Left lung (tissue), 10 donors: Measurements from ENCODE around the gene RHBDL1. TPM values are rescaled to one million over a fixed set of nuclear protein-coding genes. Genes with fewer than 3 reads are reported as not detected.

ENCODE experiments used
- ATAC-seq: fragments of 200-7000 bp; cut with Tn5 transposase; one replicate; pipeline ENCODE4 v1.9.1; 2020; ENCODE audit warnings: moderate library complexity
- DNase-seq, 4 donors: peaks; one replicate each; pipeline ENCODE4 v3.0.0-alpha.2; 2013 to 2020
- H3K27ac ChIP-seq, 2 donors: fragments of 200-600 bp; sonication (generic) in 1 of 2; one replicate each; pipeline versions ENCODE4 v1.5.0 to v1.8.0; 2020 to 2021
- H3K27me3 ChIP-seq, 2 donors: fragments of 200-600 bp; sonication (generic) in 1 of 2; one replicate each; pipeline versions ENCODE4 v1.5.0 to v1.8.0; 2020 to 2021
- H3K36me3 ChIP-seq, 2 donors: fragments of 200-600 bp; sonication (generic) in 1 of 2; one replicate each; pipeline versions ENCODE4 v1.5.0 to v1.8.0; 2020 to 2021
- H3K4me1 ChIP-seq, 2 donors: fragments of 200-600 bp; one replicate each; pipeline ENCODE4 v1.8.0; 2021
- H3K4me3 ChIP-seq, 2 donors: fragments of 200-600 bp; sonication (generic) in 1 of 2; one replicate each; pipeline versions ENCODE4 v1.5.0 to v1.8.0; 2020 to 2021; ENCODE audit warnings: mild to moderate bottlenecking in 1 of 2
- H3K9me3 ChIP-seq, 2 donors: fragments of 200-600 bp; sonication (generic) in 1 of 2; one replicate each; pipeline versions ENCODE4 v1.5.0 to v1.8.0; 2020 to 2021
- CTCF ChIP-seq, 2 donors: fragments of 200-600 bp; sonication (generic) in 1 of 2; IDR thresholded peaks; one replicate each; pipeline versions ENCODE4 v1.5.0 to v1.8.0; 2021; ENCODE audit warnings: antibody characterized with exemption in 2 of 2
- intact Hi-C, 2 donors: fragments of 100-400 bp; cut with DNase I; formaldehyde crosslinking; loops; one replicate each; pipeline versions ENCODE4 v1.11.2 to v1.14.2; 2022
- polyA plus RNA-seq, 6 donors: library from polyadenylated mRNA; unstranded; fragments of 120-200 nt; gene quantifications; one replicate each; pipeline ENCODE4 v1.2.1, GENCODE V29; 2013; ENCODE audit not compliant: insufficient read length in 6 of 6
- total RNA-seq, 2 donors: library from RNA; stranded (reverse); fragmentation: NEBNext Ultra II Directional; extraction: Animal tissue kit (Norgen Biotek cat#: 25700); gene quantifications; one replicate each; pipeline ENCODE4 v1.2.1, GENCODE V29; 2021
- donor health status: DM: no; HTN: yes; CAD: no.
- donor health status: DM: no; HTN: no; CAD: no.

RHBDL1 gene
- total and polyA plus RNA-seq, 8 donors = 0.45 to 4.3 (median 0.81) TPM

DNA sequence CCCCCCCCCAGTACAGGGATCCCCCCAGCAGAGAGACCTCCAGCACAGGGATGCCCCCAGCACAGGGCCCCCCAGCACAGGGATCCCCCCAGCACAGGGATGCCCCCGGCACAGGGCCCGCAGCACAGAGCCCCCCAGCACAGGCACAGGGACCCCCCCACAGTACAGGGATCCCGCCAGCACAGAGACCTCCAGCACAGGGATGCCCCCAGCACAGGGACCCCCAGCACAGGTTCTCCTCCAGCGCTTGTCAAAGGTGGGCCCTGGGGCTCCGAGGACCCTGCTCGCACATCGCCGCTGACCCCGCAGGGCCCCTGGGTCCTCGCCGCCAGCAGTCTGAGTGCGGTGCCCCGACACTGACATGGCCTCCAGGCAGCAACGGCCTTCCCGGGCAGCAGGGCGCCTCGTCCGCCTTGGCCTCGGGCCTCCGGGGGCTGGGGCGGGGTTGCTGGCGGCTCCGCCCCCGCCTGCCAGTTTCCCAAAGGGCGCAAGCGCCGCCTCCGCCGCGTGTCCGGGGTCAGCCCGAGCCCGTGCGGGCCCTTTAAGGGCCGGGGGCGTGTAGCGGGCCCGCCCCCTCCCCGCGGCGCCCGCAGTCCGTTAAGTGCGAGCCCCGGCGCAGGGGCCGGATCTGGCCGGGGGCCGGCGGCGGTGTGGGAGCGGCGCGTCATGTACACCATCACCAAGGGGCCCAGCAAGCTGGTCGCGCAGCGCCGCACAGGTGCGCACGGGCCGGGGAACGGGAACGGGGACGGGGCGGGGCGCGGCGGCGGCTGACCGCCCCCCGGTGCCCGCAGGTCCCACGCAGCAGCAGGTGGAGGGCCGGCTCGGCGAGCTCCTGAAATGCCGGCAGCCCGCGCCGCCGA lies 33.9 kb upstream of the RHBDL1 start, which contains the start of gene MCRIP2:
MCRIP2 (plus strand) TSS at position 503 of the 863 bp plus-strand sequence; CDS start at position 667, 164 bp downstream.
- intact Hi-C loops = no loop called here
- DNase-seq (peak; percentile 54 to 97 (median 82)), ATAC-seq (peak; percentile 77)
- peak within 1 kb of the TSS; percentile 71 to 72 for H3K4me3 ChIP-seq
- H3K4me1 ChIP-seq = peaks cover 12 to 48% of the 10 kb centered on the region in 2 donors
- H3K36me3 ChIP-seq = peaks cover 0 to 12% of the 10 kb centered on the region in 2 donors
- H3K9me3 ChIP-seq = no peaks in the 10 kb centered on the region
- H3K27me3 ChIP-seq = no peaks in the 10 kb centered on the region
- H3K27ac ChIP-seq = peak within 1 kb of the TSS; percentile 75 to 84
- TF ChIP-seq CTCF (IDR thresholded peaks at IDR 0.05) = no peak

DNA sequence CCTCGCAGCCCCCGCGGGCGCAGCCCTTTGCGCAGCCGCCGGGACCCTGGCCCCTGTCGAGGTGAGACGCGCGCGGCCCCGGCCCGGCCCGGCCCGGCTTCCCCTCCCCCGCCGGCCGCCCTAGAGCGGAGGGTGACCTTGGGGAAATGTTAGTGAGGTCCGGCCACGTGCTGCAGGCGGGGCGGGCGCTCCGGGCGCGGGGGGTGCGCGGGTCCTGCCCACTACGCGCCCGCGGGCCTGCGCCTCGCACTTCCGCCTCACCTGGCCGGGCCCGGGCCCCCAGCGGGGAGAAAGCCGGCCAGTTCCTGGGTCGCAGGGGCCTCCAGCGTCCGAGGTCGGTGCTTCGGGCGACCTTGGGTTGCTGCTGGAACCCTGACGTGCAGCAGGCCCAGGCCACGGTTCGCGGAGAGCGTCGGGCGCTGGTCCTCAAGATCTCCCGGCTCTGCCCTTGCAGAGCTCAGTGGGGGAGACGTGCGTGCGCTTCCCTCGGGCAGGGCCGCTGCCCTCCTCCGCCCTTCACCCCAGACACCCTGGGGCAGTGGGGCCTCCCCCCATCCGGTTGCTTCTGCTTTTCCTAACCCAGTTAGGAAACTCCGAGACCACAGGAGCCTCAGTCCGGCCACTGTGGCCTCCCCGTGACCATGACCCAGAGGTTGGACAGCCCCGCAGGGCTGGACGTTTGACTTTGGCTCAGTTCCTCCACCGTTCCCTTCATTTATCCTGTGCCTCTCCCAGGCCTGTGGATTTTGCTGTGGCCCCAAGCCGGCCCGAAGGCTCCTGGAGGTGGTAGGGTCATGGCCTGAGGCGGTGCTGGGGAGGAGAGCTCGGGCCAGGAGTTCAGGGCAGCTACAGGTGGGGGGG lies 33.1 kb upstream of the RHBDL1 start:
- Histone ChIP-seq H3K4me1 (peaks cover 12 to 54% of the 10 kb centered on the region in 2 donors), H3K4me3 (peak overlapping the region; percentile 71 to 72), H3K9me3 (no peaks in the 10 kb centered on the region), H3K27ac (peak overlapping the region; percentile 75 to 84), H3K36me3 (peaks cover 0 to 13% of the 10 kb centered on the region in 2 donors), H3K27me3 (no peaks in the 10 kb centered on the region)
- ATAC-seq (peak; percentile 71), DNase-seq (peak in 2 of 4 donors; percentile 83 to 91)
- intact Hi-C loops = no loop called here
- TF ChIP-seq CTCF (IDR thresholded peaks at IDR 0.05) = no peak

GRCh38 chr16:643050-643368 lies 32.5 kb upstream of the RHBDL1 start:
- DNase-seq (no peak), ATAC-seq (no peak)
- TF ChIP-seq CTCF (IDR thresholded peaks at IDR 0.05) = no peak
- Histone ChIP-seq H3K27me3 (no peaks in the 10 kb centered on the region), H3K9me3 (no peaks in the 10 kb centered on the region), H3K36me3 (peaks cover 0 to 13% of the 10 kb centered on the region in 2 donors), H3K4me1 (peaks cover 17 to 54% of the 10 kb centered on the region in 2 donors), H3K27ac (peak overlapping the region; percentile 75 to 84), H3K4me3 (peak overlapping the region; percentile 71 to 72)
- intact Hi-C loops = no loop called here

GRCh38 chr16:644556-644955 lies 30.9 kb upstream of the RHBDL1 start:
- ATAC-seq = no peak
- DNase-seq = no peak
- no peaks in the 10 kb centered on the region for H3K27me3 ChIP-seq
- peaks cover 24 to 65% of the 10 kb centered on the region in 2 donors for H3K4me1 ChIP-seq
- no peak for TF ChIP-seq CTCF (IDR thresholded peaks at IDR 0.05)
- H3K4me3 ChIP-seq = no peak overlapping the region
- H3K36me3 ChIP-seq = peaks cover 0 to 13% of the 10 kb centered on the region in 2 donors
- no peak overlapping the region for H3K27ac ChIP-seq
- H3K9me3 ChIP-seq = no peaks in the 10 kb centered on the region
- intact Hi-C loops = no loop called here
